HG03342 (cell line): ENCODE data around the gene AQP2.

Experiments
- ATAC-seq: cut with Tn5 transposase; IDR thresholded peaks from one replicate; pipeline ENCODE4 v1.9.1; 2021; ENCODE audit warnings: mild to moderate bottlenecking, moderate library complexity; ENCODE audit not compliant: unreplicated experiment

The AQP2 gene

GRCh38 chr12:49954863-49955830 lies 4.6 kb downstream of the AQP2 start:
- ATAC-seq, result no peak

GRCh38 chr12:49955899-49956662 lies 5.5 kb downstream of the AQP2 start:
- no peak for ATAC-seq

- ATAC-seq, result no peak
These were observed 6.4 kb downstream of the AQP2 start for GRCh38 chr12:49956663-49957569.

- no peak for ATAC-seq
These were observed 7.0 kb downstream of the AQP2 start for GRCh38 chr12:49957570-49957967.

- no peak for ATAC-seq
These were observed 9.3 kb downstream of the AQP2 start for GRCh38 chr12:49959685-49960473.

GRCh38 chr12:49960474-49961110 lies 10.1 kb downstream of the AQP2 start:
- ATAC-seq, result no peak

GRCh38 chr12:49961111-49961922 lies 10.8 kb downstream of the AQP2 start, which contains the start of gene AQP5:
AQP5 (plus strand) TSS chr12:49961872; CDS start chr12:49962018, 146 bp downstream.
- ATAC-seq, result no peak

GRCh38 chr12:49961993-49962764 lies 11.6 kb downstream of the AQP2 start:
- no peak for ATAC-seq

GRCh38 chr12:49962861-49963765 lies 12.6 kb downstream of the AQP2 start:
- no peak for ATAC-seq

- ATAC-seq, result no peak
These were observed 13.7 kb downstream of the AQP2 start for GRCh38 chr12:49963976-49964815.

GRCh38 chr12:49964849-49965624 lies 14.5 kb downstream of the AQP2 start:
- no peak for ATAC-seq

GRCh38 chr12:49965836-49966235 lies 15.3 kb downstream of the AQP2 start:
- no peak for ATAC-seq

- no peak for ATAC-seq
These were observed 16.0 kb downstream of the AQP2 start for GRCh38 chr12:49966511-49967041.

GRCh38 chr12:49967042-49967776 lies 16.7 kb downstream of the AQP2 start:
- no peak for ATAC-seq
